HG03066 (cell line): ENCODE measurements around the gene DHDDS.
A peak's percentile ranks its signal among the peaks of the same experiment; 100 is the strongest.
"Not testable (repeated sequence)": the region's sequence is repeated elsewhere in the genome, so short reads cannot be mapped to it uniquely, and the experiment has no call there.

Experiments used
- ATAC-seq: cut with Tn5 transposase; IDR thresholded peaks from one replicate; pipeline ENCODE4 v1.9.1; 2021; ENCODE audit warnings: low read depth; ENCODE audit not compliant: unreplicated experiment

DHDDS gene

GRCh38 chr1:26431979-26432695, at the start of gene DHDDS:
Gene DHDDS, plus strand, starts transcription at chr1:26432321. Its CDS starts 625 bp downstream, at chr1:26432946.
- ATAC-seq = peak; percentile 95

GRCh38 chr1:26384076-26384475, 48.0 kb upstream of the DHDDS start:
- ATAC-seq = no peak

- ATAC-seq = not testable (repeated sequence)
Observed at GRCh38 chr1:26385063-26385462, 47.1 kb upstream of the DHDDS start.

GRCh38 chr1:26387447-26387846, 44.7 kb upstream of the DHDDS start:
- ATAC-seq = no peak

- no peak for ATAC-seq
Observed at GRCh38 chr1:26388791-26389445, 43.2 kb upstream of the DHDDS start.

- ATAC-seq = no peak
Observed at GRCh38 chr1:26389604-26390247, 42.4 kb upstream of the DHDDS start.

- ATAC-seq = no peak
Observed at GRCh38 chr1:26391450-26391849, 40.7 kb upstream of the DHDDS start.

- no peak for ATAC-seq
Observed at GRCh38 chr1:26395754-26396153, 36.4 kb upstream of the DHDDS start.

GRCh38 chr1:26399034-26399433, 33.1 kb upstream of the DHDDS start:
- ATAC-seq = no peak

GRCh38 chr1:26401891-26402290, 30.2 kb upstream of the DHDDS start:
- ATAC-seq = no peak

GRCh38 chr1:26403656-26404055, 28.5 kb upstream of the DHDDS start:
- no peak for ATAC-seq

GRCh38 chr1:26404641-26405040, 27.5 kb upstream of the DHDDS start:
- no peak for ATAC-seq

- no peak for ATAC-seq
Observed at GRCh38 chr1:26405281-26405915, 26.7 kb upstream of the DHDDS start.

GRCh38 chr1:26408604-26409003, 23.5 kb upstream of the DHDDS start:
- no peak for ATAC-seq

- no peak for ATAC-seq
Observed at GRCh38 chr1:26409191-26409807, 22.8 kb upstream of the DHDDS start.

GRCh38 chr1:26410706-26411623, 21.2 kb upstream of the DHDDS start, which contains the start of gene LIN28A:
Gene LIN28A, plus strand, starts transcription at chr1:26410817. Its CDS starts 75 bp downstream, at chr1:26410892.
- ATAC-seq = no peak

GRCh38 chr1:26411624-26412074, 20.5 kb upstream of the DHDDS start:
- ATAC-seq = no peak

GRCh38 chr1:26412180-26412840, 19.8 kb upstream of the DHDDS start:
- no peak for ATAC-seq

GRCh38 chr1:26413031-26413430, 19.1 kb upstream of the DHDDS start:
- ATAC-seq = no peak
